Activated T-helper 1 cell treated with anti-CD3 and anti-CD28 coated beads, Interleukin-12 subunit alpha, Interleukin-12 subunit beta, Interleukin-2, Interleukin-4 antibody, amounts not matched to agents 30 ng/mL and 10 ng/mL and 1 ng/mL, durations not matched to agents 14 hours and 24 hours and 36 hours (primary cell): Measurements from ENCODE around the gene ANO1. TPM values are rescaled to one million over a fixed set of nuclear protein-coding genes. Genes with fewer than 3 reads are reported as not detected.
"Not testable (repeated sequence)": the region's sequence is repeated elsewhere in the genome, so short reads cannot be mapped to it uniquely, and the experiment has no call there.

Experiments
- DNase-seq: peaks from one replicate; pipeline ENCODE4 v3.0.0; 2021; ENCODE audit warnings: low spot score
- H3K27ac Mint-ChIP-seq: one replicate; pipeline ENCODE4 v1.8.0; 2021; ENCODE audit warnings: mild to moderate bottlenecking, mixed read lengths
- H3K27me3 Mint-ChIP-seq: one replicate; pipeline ENCODE4 v1.8.0; 2022; ENCODE audit warnings: mild to moderate bottlenecking, moderate library complexity, mixed read lengths; ENCODE audit not compliant: insufficient read depth
- H3K36me3 Mint-ChIP-seq: one replicate; pipeline ENCODE4 v1.8.0; 2021; ENCODE audit warnings: low read depth, mixed read lengths
- H3K4me1 Mint-ChIP-seq: one replicate; pipeline ENCODE4 v1.8.0; 2021; ENCODE audit warnings: low read depth, mixed read lengths
- H3K4me3 Mint-ChIP-seq: one replicate; pipeline ENCODE4 v1.8.0; 2021; ENCODE audit warnings: mild to moderate bottlenecking, moderate library complexity, mixed read lengths
- H3K9me3 Mint-ChIP-seq: one replicate; pipeline ENCODE4 v1.8.0; 2021; ENCODE audit warnings: mixed read lengths
- intact Hi-C: fragments of 100-400 bp; cut with micrococcal nuclease; formaldehyde crosslinking; loops from one replicate; pipeline ENCODE4 v1.15.1; 2024
- total RNA-seq: library from RNA; stranded (reverse); gene quantifications from 2 replicates; pipeline ENCODE4 v1.2.3, GENCODE V29; 2022

The ANO1 gene
- total RNA-seq, 1 donor from 2014 or later = not detected

DNA sequence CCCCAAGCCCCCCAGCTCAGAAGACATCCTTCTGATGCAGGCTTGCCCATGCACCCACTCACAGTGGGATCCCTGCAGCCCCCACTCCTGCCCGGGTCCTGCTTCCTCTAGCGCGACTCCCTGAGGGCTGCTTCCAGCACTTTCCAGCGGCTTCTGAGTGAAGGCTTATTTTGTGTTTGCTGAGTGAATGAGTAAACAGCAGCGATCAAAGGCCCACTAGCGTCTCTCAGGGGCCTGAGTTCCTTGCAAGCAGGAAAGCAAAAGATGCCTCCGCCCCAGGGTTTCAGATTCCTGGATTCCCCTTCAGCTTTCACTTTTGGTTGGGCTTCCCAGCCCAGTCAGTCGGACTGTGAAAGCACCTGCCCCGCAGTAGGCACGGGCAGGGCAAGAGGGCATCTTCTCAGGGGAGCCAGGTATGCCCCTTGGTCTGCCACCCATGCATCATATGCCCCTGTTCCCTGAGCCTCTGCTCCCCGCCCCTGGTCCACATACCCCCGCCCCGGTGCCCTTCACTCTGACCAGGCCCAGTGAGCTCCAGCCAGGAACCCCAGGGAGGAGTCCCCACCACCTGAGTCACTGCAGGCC lies 134.2 kb downstream of the ANO1 start:
- DNase-seq = no peak
- intact Hi-C loops = no loop called here
- Mint-ChIP-seq H3K27me3 (no peaks in the 10 kb centered on the region), H3K27ac (no peak overlapping the region), H3K4me1 (peaks cover 15% of the 10 kb centered on the region), H3K36me3 (peaks cover 20% of the 10 kb centered on the region), H3K4me3 (no peak overlapping the region), H3K9me3 (no peaks in the 10 kb centered on the region)

GRCh38 chr11:70217388-70217787 lies 139.3 kb downstream of the ANO1 start:
- intact Hi-C loops, DNase-seq, H3K9me3 Mint-ChIP-seq, H3K36me3 Mint-ChIP-seq, H3K4me3 Mint-ChIP-seq, H3K27ac Mint-ChIP-seq, H3K4me1 Mint-ChIP-seq: not testable (repeated sequence)
- H3K27me3 Mint-ChIP-seq = peaks cover 20% of the 10 kb centered on the region

GRCh38 chr11:70218076-70218475 lies 140.0 kb downstream of the ANO1 start:
- H3K36me3 Mint-ChIP-seq, H3K4me3 Mint-ChIP-seq, intact Hi-C loops, H3K4me1 Mint-ChIP-seq, DNase-seq, H3K9me3 Mint-ChIP-seq, H3K27ac Mint-ChIP-seq: not testable (repeated sequence)
- H3K27me3 Mint-ChIP-seq = peaks cover 24% of the 10 kb centered on the region

- intact Hi-C loops = no loop called here
- Mint-ChIP-seq H3K4me1 (no peaks in the 10 kb centered on the region), H3K27me3 (peaks cover 42% of the 10 kb centered on the region), H3K9me3 (no peaks in the 10 kb centered on the region), H3K4me3 (no peak overlapping the region), H3K27ac (no peak overlapping the region), H3K36me3 (no peaks in the 10 kb centered on the region)
- DNase-seq = no peak
Observed at GRCh38 chr11:70220136-70220535, 142.0 kb downstream of the ANO1 start.

- Mint-ChIP-seq H3K9me3 (no peaks in the 10 kb centered on the region), H3K4me1 (no peaks in the 10 kb centered on the region), H3K27me3 (peaks cover 43% of the 10 kb centered on the region), H3K36me3 (no peaks in the 10 kb centered on the region), H3K27ac (no peak overlapping the region), H3K4me3 (no peak overlapping the region)
- no peak for DNase-seq
- intact Hi-C loops = no loop called here
Observed at GRCh38 chr11:70220920-70221319, 142.8 kb downstream of the ANO1 start.

DNA sequence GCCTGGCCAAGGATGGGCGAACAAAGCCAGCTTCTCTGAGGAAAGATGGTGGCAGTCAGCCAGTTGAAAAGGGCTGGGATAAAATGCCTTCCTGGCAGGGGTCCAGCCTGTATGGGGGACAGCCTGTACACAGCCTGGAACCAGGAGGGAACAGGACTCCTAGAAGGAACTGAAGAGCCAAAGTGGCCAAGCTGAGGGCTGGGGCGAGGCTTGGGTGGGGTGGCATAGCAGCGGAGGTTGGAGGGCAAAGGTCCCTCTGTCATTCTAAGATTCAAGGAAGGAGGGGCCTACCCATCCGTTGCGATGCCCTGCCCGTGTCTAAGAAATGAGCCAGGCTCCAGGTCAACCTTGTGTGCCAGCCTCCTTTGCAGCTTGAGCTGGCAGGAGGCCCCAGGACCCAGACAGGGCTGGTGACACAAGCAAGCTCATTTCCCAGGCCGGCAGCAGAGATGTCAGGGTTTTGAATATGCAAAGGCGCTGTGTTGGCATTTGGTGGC lies 147.6 kb downstream of the ANO1 start:
- DNase-seq = no peak
- no peak overlapping the region for H3K4me3 Mint-ChIP-seq
- peaks cover 32% of the 10 kb centered on the region for H3K27me3 Mint-ChIP-seq
- no peaks in the 10 kb centered on the region for H3K4me1 Mint-ChIP-seq
- intact Hi-C loops = no loop called here
- no peaks in the 10 kb centered on the region for H3K9me3 Mint-ChIP-seq
- H3K27ac Mint-ChIP-seq = no peak overlapping the region
- H3K36me3 Mint-ChIP-seq = no peaks in the 10 kb centered on the region

- no peak for DNase-seq
- Mint-ChIP-seq H3K9me3 (no peaks in the 10 kb centered on the region), H3K27me3 (peaks cover 32% of the 10 kb centered on the region), H3K4me3 (no peak overlapping the region), H3K27ac (no peak overlapping the region), H3K4me1 (no peaks in the 10 kb centered on the region), H3K36me3 (no peaks in the 10 kb centered on the region)
- intact Hi-C loops = no loop called here
Observed at GRCh38 chr11:70226183-70226582, 148.1 kb downstream of the ANO1 start.

GRCh38 chr11:70226967-70227366 lies 148.8 kb downstream of the ANO1 start:
- Mint-ChIP-seq H3K4me1 (no peaks in the 10 kb centered on the region), H3K27me3 (peaks cover 31% of the 10 kb centered on the region), H3K4me3 (no peak overlapping the region), H3K36me3 (no peaks in the 10 kb centered on the region), H3K27ac (no peak overlapping the region), H3K9me3 (no peaks in the 10 kb centered on the region)
- intact Hi-C loops = no loop called here
- DNase-seq = no peak

- intact Hi-C loops = no loop called here
- H3K36me3 Mint-ChIP-seq = no peaks in the 10 kb centered on the region
- peaks cover 12% of the 10 kb centered on the region for H3K27me3 Mint-ChIP-seq
- H3K9me3 Mint-ChIP-seq = no peaks in the 10 kb centered on the region
- no peak for DNase-seq
- no peak overlapping the region for H3K4me3 Mint-ChIP-seq
- no peaks in the 10 kb centered on the region for H3K4me1 Mint-ChIP-seq
- no peak overlapping the region for H3K27ac Mint-ChIP-seq
Observed at GRCh38 chr11:70229737-70230136, 151.6 kb downstream of the ANO1 start.

GRCh38 chr11:70230151-70230839 lies 152.2 kb downstream of the ANO1 start:
- no peaks in the 10 kb centered on the region for H3K36me3 Mint-ChIP-seq

DNA sequence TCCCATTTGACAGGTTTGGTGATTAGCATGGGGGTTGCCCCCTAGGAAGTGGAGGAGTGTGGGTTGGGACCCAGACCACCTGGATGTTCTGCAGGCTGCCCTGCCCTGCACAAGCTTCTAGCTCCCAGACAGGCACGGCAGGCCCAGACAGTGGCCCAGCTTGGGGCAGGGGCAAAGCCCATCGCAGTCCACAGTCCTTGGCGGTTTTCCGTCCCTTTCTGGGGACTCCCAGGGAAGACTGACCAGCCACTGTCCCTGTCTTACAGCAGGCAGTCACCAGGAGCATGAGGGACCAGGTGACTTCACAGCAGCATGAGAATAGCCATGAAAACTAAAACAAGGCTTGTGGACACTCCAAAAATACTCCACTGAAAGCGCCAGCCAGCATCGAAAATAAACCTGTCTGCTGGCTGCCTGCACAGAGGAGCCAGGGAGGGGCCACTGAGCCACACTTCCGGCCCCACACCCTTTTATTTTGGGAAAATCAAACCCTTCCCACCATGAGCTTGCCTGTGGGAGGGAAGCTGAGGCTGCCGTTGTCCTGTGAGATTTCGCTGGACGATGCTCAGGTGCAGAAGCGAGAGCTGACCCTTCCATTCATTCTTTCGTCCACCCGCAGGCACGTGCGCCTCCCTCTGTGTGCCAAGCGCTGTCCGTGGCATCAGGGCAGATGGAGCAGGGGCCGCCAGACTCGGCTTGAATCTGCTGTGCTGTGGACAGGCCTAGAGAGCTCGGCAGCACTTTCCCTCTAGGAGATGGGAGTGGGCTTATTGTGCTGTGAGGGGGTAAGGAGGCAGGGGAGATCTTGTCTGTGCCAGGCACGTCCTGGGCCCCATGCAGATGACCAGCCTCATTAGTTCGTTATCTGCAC lies 153.0 kb downstream of the ANO1 start:
- Mint-ChIP-seq H3K4me3 (no peak overlapping the region), H3K4me1 (no peaks in the 10 kb centered on the region), H3K36me3 (no peaks in the 10 kb centered on the region), H3K9me3 (no peaks in the 10 kb centered on the region), H3K27me3 (peaks cover 7% of the 10 kb centered on the region), H3K27ac (no peak overlapping the region)
- intact Hi-C loops = no loop called here
- DNase-seq = no peak

More at GRCh38 chr11:70230151-70230839, 152.2 kb downstream of the ANO1 start:
- no peaks in the 10 kb centered on the region for H3K4me1 Mint-ChIP-seq
- no peaks in the 10 kb centered on the region for H3K9me3 Mint-ChIP-seq
- intact Hi-C loops = no loop called here
- H3K27me3 Mint-ChIP-seq = peaks cover 7% of the 10 kb centered on the region
- no peak for DNase-seq
- no peak overlapping the region for H3K27ac Mint-ChIP-seq
- no peak overlapping the region for H3K4me3 Mint-ChIP-seq

- no peak overlapping the region for H3K27ac Mint-ChIP-seq
- intact Hi-C loops = no loop called here
Observed at GRCh38 chr11:70233034-70233433, 154.9 kb downstream of the ANO1 start.

DNA sequence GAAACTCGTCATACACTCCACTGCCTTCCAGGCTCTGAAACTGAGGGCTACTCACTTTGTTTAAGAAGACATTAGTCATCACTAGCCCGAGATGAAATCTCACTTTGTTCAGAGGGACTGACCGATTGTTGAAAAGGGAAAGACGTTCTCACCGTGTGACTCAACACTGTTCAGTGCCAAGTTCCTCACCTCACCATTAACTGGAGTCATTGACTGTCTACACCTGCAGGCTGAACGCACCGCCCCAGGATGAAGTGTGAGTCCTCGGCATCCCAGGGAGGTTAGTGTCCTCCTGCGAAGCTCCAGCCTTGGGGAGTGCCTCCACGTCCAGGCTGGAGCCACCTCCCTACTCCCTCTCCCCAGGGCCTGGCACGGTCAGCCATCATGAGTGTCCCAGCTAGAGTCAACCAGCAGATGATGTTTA lies 155.4 kb downstream of the ANO1 start:
- H3K4me3 Mint-ChIP-seq = no peak overlapping the region
- H3K4me1 Mint-ChIP-seq = no peaks in the 10 kb centered on the region
- no peak overlapping the region for H3K27ac Mint-ChIP-seq
- intact Hi-C loops = no loop called here
- no peaks in the 10 kb centered on the region for H3K9me3 Mint-ChIP-seq
- peaks cover 4% of the 10 kb centered on the region for H3K27me3 Mint-ChIP-seq
- no peaks in the 10 kb centered on the region for H3K36me3 Mint-ChIP-seq
- no peak for DNase-seq

More at GRCh38 chr11:70233034-70233433, 154.9 kb downstream of the ANO1 start:
- DNase-seq = no peak
- Mint-ChIP-seq H3K9me3 (no peaks in the 10 kb centered on the region), H3K4me1 (no peaks in the 10 kb centered on the region), H3K36me3 (no peaks in the 10 kb centered on the region), H3K4me3 (no peak overlapping the region), H3K27me3 (peaks cover 4% of the 10 kb centered on the region)
